Activated CD8-positive, alpha-beta memory T cell treated with anti-CD3 and anti-CD28 coated beads, Interleukin-2, amount 50 U/mL, for 1 hour (primary cell): ENCODE results near the gene PLOD3.

Source experiments
- DNase-seq: peaks from one replicate; pipeline ENCODE4 v3.0.0-alpha.2; 2020; ENCODE audit errors: extremely low read depth

The PLOD3 gene

GRCh38 chr7:101239191-101239950 is 22.0 kb upstream of the PLOD3 start:
- no peak for DNase-seq

DNA sequence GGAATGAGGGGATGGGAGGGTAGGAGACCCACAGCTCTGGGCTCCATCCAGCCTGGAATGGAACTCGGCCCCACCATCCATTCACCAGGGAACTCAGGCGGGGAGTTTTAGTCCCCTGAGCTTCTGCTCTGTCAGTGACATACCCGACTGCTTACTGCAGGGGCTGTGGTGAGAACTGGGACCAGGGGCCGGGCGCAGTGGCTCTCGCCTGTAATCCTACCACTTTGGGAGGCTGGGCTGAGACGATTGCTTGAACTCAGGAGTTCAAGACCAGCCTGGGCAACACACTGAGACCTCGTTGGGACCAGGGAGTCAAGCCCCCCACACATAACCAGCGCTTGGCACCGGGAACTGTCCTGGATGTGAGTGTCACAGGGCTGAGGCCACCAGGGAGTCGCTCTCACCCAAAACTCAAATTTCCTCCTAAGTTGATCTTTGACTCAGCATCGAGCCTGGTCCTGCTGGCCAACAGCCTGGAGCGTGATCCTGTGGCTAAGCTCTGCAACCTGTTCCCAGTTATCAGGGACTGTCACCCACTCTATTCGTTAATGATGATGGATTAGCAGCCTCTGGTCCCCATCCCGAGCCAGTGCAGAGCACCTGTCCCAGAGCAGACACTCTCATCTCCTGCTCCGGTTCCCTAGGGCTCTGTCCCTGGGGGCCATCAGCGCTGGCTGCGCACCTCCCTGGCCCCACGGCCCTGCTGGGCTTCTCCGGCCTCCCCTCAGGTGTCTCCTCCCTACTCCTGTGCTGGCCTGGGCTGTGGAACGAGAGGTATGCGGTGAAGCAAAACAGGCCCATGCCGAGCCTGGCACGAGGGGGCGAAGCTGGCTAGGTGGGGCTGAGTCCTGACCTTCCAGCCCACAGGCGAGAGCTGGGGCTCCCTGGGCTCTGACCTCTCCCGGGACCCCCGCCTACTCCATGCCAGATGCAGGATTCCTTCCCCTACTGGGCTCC is 21.1 kb upstream of the PLOD3 start:
- DNase-seq, result no peak

- DNase-seq, result no peak
Measured at GRCh38 chr7:101237206-101238067, 20.1 kb upstream of the PLOD3 start, which contains the start of gene CLDN15. CLDN15 (minus strand) TSS chr7:101237802; CDS start chr7:101237581, 221 bp downstream.

GRCh38 chr7:101236292-101236835 is 19.0 kb upstream of the PLOD3 start:
- DNase-seq, result no peak

- no peak for DNase-seq
Measured at GRCh38 chr7:101235522-101235921, 18.1 kb upstream of the PLOD3 start.

DNA sequence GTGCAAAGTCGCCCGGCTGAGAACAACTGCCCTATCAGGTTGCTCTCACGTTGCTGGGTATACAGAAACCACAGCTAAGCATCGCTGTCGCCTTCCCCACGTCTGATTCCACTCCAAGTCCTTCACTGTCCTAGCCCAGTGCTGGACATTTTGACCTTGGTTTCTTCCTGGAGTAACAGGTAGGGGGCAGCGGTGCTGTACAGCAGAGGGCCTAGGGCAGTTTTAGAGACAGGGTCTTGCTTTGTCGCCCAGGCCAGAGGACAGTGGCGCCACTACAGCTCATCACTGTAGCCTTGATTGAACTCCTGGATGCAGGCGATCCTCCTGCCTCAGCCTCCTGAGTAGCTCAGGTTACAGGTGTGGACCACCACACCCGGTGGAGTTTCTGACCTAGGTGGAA is 17.7 kb upstream of the PLOD3 start:
- DNase-seq, result no peak

DNA sequence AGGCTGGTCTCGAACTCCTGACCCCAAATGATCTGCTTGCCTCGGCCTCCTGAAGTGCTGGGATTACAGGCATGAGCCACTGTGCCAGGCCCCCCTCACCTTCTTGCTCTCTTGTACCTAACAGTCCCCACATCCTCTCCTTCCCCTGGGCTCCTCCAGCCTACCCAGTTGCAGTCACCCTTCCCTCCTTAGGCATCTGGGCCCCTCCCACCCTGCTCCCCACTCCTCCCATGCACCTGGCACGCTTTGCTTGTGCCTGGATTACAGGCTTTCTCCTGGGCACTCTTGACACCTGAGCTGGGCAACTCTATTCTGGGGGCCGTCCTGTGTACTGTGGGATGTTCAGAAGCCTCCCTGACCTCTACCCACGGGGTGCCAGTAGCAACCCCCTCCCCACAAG is 17.3 kb upstream of the PLOD3 start:
- DNase-seq, result no peak

DNA sequence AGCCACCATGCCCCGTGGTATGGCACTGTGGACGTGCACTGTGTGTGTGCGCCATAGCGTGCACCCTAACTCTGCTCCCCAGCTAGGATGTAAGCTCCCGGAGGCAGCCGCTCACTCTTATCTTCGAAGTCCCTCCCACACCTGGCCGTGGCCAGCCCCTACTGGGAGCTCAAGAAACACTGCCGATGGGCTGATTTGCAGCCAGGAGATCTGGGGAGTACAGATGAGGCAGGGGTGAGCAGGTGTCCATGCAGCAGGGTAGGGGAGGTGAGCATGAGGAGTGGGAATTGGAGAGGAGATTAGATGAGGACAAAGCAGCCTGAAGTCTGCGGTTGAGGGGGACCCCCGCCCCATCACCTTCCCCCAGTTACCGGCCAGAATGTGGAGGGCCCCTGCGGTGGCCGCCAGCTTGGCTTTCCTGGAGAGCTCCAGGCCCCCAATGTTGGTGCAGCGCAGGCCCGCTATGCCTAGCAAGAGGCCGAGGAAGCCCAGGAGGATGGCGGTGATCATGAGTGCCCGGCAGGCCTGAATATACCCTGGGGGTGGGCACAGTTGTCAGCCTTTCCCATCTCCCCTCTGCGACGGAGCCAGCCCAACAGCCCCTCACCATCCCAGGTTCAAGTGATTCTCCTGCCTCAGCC is 16.6 kb upstream of the PLOD3 start:
- no peak for DNase-seq

GRCh38 chr7:101232141-101232850 is 14.9 kb upstream of the PLOD3 start:
- no peak for DNase-seq

GRCh38 chr7:101231644-101232043 is 14.3 kb upstream of the PLOD3 start:
- DNase-seq, result no peak

DNA sequence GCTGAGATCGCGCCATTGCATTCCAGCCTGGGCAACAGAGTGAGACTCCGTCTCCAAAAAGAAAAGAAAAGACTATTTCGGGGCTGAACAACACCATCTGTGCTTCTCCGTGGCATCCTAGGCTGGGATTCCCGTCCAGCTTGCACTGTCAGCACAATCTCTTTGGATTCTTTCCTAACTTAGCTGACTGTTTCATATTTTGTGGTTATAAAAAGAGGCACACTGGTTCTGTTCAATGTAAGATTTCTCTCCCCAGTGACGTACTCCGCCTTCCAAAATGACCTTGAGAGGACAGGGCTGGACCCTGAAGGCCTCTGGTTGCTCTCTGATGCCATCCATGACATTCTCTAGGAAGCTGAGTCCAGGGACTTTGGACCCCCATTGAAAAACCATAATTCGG is 9.3 kb upstream of the PLOD3 start:
- no peak for DNase-seq

GRCh38 chr7:101225650-101226049 is 8.3 kb upstream of the PLOD3 start:
- DNase-seq, result no peak

DNA sequence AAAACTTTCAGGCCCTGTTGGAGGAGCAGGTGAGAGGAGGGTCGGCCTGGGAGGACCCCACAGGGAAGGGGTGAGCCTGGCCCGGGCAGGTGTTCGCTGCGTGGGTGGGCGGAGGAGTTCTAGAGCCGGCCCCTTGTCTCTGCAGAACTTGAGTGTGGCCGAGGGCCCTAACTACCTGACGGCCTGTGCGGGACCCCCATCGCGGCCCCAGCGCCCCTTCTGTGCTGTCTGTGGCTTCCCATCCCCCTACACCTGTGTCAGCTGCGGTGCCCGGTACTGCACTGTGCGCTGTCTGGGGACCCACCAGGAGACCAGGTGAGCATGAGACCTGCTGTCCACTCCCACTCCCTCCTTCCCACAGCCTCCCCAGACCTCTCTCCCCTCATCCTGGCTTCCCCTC is 6.1 kb upstream of the PLOD3 start:
- no peak for DNase-seq

DNA sequence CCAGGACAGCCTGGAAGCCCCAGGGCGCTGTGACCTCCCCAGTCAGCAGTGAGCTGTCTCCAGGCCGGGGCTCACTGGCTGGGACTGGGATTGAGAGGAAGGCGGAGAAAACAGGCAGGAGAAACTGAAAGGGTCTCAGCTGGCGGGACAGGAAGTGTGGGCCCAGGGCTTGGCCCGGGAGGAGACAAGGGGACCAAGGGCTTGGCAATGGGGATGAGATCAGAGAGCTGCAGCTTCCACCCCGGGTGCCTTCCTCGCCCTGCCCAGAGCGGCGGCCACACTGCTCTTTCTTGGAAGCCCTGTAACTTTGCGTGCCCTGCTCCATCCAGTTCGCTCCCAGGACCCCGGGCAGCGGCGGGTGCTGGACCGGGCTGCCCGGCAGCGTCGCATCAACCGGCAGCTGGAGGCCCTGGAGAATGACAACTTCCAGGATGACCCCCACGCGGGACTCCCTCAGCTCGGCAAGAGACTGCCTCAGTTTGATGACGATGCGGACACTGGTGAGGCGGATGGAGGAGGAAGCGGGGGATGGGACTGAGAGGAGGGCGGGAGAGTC is 5.0 kb upstream of the PLOD3 start:
- no peak for DNase-seq

DNA sequence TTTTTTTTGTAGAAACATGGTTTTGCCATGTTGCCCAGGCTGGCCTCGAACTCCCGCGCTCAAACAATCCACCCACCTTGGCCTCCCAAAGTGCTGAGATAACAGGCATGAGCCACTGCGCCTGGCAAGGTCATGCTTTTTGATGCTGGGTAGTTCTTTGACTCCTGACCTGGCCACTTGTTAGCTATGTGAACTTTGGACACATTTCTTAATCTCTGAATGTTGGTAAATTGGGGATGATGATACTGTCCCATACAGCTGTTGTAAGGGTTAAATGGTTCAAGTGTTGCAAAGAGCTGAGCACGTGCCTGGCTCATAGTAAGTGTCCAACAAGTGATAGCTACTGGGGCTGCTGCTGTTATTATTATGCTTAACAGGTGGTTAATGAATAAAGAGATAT is 2.9 kb upstream of the PLOD3 start:
- no peak for DNase-seq

DNA sequence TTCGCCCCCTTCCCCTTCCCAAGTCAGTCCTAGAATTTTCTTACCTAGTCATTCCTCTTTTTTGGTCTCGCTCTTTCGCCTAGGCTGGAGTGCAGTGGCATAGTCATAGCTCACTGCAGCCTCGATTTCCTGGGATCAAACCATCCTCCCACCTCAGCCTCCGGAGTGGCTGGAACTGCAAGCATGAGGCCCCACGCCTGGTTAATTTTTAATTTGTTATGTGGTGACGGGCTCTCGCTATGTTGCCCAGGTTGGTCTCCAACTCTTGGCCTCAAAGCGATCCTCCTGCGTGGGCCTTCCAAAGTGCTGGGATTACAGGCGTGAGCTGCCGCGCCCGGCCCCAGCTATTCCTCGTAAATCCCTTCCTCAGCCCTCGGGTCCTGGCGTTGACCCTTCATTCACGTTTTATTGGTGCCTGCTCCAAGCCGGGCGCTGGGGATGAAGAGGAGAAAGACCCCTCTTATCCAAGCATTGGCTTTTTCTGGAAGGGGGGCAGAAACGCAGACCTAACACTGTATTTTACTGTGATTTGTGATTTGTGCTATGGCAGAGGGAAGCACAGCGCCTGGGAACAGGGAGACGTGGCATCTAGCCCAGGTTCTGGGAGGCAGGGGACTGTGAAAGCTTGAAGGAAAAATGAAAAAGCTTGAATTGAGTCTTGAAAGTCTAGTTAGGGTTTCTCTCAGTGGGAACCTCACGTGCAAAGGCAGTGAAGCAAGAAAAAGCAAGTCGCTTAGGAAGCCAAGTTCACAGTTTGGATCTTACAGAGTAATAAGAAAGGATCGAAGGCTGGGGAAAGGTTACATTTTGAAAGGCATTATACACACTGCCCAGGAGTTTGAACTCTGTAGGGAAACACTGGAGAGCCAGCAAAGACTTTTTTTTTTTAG is 1.1 kb upstream of the PLOD3 start:
- no peak for DNase-seq

DNA sequence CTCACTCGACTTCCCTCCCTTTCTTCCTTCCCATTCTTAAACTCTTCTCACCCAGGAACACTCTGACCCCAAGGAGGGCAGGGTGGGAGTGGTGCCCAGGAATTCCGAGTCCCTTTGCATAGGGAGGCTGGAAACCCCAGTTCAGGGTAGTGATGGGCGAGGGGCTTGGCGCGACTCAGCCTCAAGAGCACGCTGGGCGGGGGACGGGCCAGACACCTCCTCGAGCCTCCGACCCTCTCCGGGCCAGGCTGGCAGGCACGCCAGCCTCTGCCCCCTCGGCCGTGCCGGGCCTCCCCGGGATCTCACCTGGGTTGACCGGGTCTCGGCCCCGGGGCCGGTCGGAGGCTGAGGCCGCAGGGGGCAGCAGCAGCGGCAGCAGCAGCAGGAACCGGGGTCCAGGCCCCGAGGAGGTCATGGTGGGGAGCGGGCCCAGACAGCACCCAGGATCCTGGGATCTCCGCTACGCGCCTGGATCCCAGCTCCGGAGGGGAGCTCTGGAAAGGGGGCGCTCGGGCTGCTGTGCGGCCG is 457 bp downstream of the PLOD3 start:
- no peak for DNase-seq

DNA sequence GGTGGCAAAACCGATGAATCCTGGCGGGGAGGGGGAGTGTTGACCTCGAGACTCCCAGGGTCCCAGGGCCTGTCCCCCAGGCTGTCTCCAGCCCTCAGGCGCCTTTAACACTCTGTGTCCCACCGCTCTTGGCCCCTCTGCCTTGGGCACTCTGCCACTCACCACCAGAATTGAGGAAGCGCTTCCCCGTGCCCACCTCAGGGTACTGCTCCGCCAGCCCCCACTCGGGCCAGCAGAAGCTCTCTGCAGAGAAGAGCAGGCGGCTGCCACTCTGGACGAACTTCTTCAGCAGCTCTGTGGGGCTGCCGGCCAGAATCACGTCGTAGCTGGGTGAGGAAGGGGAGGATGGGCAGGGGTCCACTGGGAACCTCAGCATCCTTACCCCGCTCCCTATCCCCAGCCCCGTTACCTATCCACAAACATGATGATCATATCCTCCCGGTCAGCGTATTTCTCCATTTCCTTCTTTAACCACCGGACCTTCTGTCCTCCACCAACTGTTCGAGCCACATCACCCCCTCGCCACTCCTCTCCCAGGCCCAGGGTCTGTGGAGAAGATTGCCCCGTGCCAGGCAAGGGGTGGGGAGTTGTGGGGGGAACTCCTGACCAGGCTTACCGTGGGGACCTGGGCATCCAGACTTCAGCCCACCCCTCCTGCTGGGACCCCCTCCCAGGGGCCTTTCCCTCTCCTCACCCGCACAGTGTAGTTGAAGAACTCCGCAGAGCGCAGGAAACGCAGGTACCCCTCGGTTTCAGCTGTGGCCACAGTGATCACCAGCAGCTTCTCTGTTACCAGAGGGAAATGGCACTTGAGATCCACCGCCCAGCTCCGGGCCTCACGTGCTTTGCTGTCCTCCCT is 1.2 kb downstream of the PLOD3 start:
- no peak for DNase-seq
